ENCODE results near the gene ERMARD.

ERMARD gene

GRCh38 chr6:169723200-169723909 lies 28.1 kb upstream of the ERMARD start:
- peak; percentile 70 for DNase-seq (ENCODE audit: low spot score)
- no peak for TF ChIP-seq CTCF (IDR thresholded peaks at IDR 0.05; ENCODE audit: extremely low read depth, insufficient read depth, missing control alignments)
- in situ Hi-C loops (cut with MboI; ENCODE audit: low pct_unique_long_range_greater_than_20kb, low sequenced_read_pairs, unreplicated experiment): no loop called here

- in situ Hi-C loops (cut with MboI; ENCODE audit: low pct_unique_long_range_greater_than_20kb, low sequenced_read_pairs, unreplicated experiment): no loop called here
- no peak for TF ChIP-seq CTCF (IDR thresholded peaks at IDR 0.05; ENCODE audit: extremely low read depth, insufficient read depth, missing control alignments)
- peak; percentile 81 for DNase-seq (ENCODE audit: low spot score)
Observed at GRCh38 chr6:169723991-169724493, 27.4 kb upstream of the ERMARD start.

GRCh38 chr6:169724494-169725124 lies 26.8 kb upstream of the ERMARD start, which contains the start of gene PHF10:
Gene PHF10, minus strand, starts transcription at chr6:169724500. Its CDS starts 569 bp downstream, at chr6:169723931.
- DNase-seq (ENCODE audit: low spot score): peak; percentile 91

GRCh38 chr6:169725125-169726048 lies 26.0 kb upstream of the ERMARD start:
- TF ChIP-seq CTCF (IDR thresholded peaks at IDR 0.05; ENCODE audit: extremely low read depth, insufficient read depth, missing control alignments): no peak
- in situ Hi-C loops (cut with MboI; ENCODE audit: low pct_unique_long_range_greater_than_20kb, low sequenced_read_pairs, unreplicated experiment): no loop called here
- DNase-seq (ENCODE audit: low spot score): no peak

More at GRCh38 chr6:169724494-169725124, 26.8 kb upstream of the ERMARD start, which contains the start of gene PHF10:
- no peak for TF ChIP-seq CTCF (IDR thresholded peaks at IDR 0.05; ENCODE audit: extremely low read depth, insufficient read depth, missing control alignments)
- in situ Hi-C loops (cut with MboI; ENCODE audit: low pct_unique_long_range_greater_than_20kb, low sequenced_read_pairs, unreplicated experiment): no loop called here

- TF ChIP-seq CTCF (IDR thresholded peaks at IDR 0.05; ENCODE audit: extremely low read depth, insufficient read depth, missing control alignments): no peak
- no peak for DNase-seq (ENCODE audit: low spot score)
- in situ Hi-C loops (cut with MboI; ENCODE audit: low pct_unique_long_range_greater_than_20kb, low sequenced_read_pairs, unreplicated experiment): no loop called here
Observed at GRCh38 chr6:169726049-169726400, 25.4 kb upstream of the ERMARD start.

GRCh38 chr6:169726963-169727362 lies 24.5 kb upstream of the ERMARD start:
- DNase-seq (ENCODE audit: low spot score): no peak
- in situ Hi-C loops (cut with MboI; ENCODE audit: low pct_unique_long_range_greater_than_20kb, low sequenced_read_pairs, unreplicated experiment): no loop called here
- no peak for TF ChIP-seq CTCF (IDR thresholded peaks at IDR 0.05; ENCODE audit: extremely low read depth, insufficient read depth, missing control alignments)
